Subcutaneous abdominal adipose tissue (tissue), 5 donors: ENCODE results near the gene CNTNAP5.

ENCODE experiments used
- H3K27ac ChIP-seq: one replicate; pipeline ENCODE4 v1.7.0; 2013; ENCODE audit warnings: low read depth, mild to moderate bottlenecking, inconsistent platforms, low read length, moderate library complexity
- H3K27me3 ChIP-seq, 5 donors: one replicate each; pipeline ENCODE4 v1.7.0; 2013; ENCODE audit warnings: low read length in 5 of 5, inconsistent platforms in 1 of 5; ENCODE audit not compliant: control insufficient read depth in 5 of 5, insufficient read depth in 4 of 5
- H3K36me3 ChIP-seq, 5 donors: one replicate each; pipeline ENCODE4 v1.7.0; 2013; ENCODE audit warnings: low read length in 5 of 5; ENCODE audit not compliant: control insufficient read depth in 5 of 5, insufficient read depth in 5 of 5
- H3K4me1 ChIP-seq, 5 donors: one replicate each; pipeline ENCODE4 v1.7.0; 2013; ENCODE audit warnings: low read length in 5 of 5, mild to moderate bottlenecking in 3 of 5, moderate library complexity in 1 of 5; ENCODE audit not compliant: control insufficient read depth in 5 of 5, insufficient read depth in 5 of 5
- H3K4me3 ChIP-seq, 5 donors: one replicate each; pipeline ENCODE4 v1.7.0; 2013; ENCODE audit warnings: low read length in 5 of 5, low read depth in 1 of 5
- H3K9ac ChIP-seq, 5 donors: one replicate each; pipeline ENCODE4 v1.7.0; 2013; ENCODE audit warnings: low read length in 5 of 5, mild to moderate bottlenecking in 4 of 5, moderate library complexity in 3 of 5
- H3K9me3 ChIP-seq, 5 donors: one replicate each; pipeline ENCODE4 v1.7.0; 2013; ENCODE audit warnings: low read length in 5 of 5; ENCODE audit not compliant: control insufficient read depth in 5 of 5
- donor health status: healthy.
- donor health status: healthy.
- donor health status: healthy.
- donor health status: healthy.
- donor health status: healthy.

Gene CNTNAP5

DNA sequence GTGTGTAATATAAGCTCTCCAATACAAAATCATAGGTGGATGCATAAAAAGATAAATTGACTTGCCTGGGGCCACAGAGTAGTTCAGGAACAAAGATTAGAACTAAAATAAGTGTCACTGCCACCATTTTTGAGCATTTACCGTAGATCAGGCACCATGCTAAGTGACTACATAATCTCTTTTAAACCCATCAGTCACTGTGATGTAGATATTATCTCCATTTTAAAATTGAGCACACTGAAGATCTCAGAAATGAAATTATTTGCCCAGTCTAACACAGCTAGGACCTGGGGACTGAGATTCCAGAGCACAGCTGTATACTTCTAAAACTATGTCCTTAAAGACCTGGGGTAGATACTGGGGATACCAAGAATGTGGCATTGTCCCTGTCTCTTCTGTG, 737.3 kb downstream of the CNTNAP5 start:
- no peaks in the 10 kb centered on the region for H3K4me1 ChIP-seq
- H3K9me3 ChIP-seq: no peaks in the 10 kb centered on the region
- no peaks in the 10 kb centered on the region for H3K36me3 ChIP-seq
- H3K4me3 ChIP-seq: no peak overlapping the region
- no peaks in the 10 kb centered on the region for H3K27me3 ChIP-seq
- H3K27ac ChIP-seq: no peak overlapping the region
- H3K9ac ChIP-seq: no peak overlapping the region

DNA sequence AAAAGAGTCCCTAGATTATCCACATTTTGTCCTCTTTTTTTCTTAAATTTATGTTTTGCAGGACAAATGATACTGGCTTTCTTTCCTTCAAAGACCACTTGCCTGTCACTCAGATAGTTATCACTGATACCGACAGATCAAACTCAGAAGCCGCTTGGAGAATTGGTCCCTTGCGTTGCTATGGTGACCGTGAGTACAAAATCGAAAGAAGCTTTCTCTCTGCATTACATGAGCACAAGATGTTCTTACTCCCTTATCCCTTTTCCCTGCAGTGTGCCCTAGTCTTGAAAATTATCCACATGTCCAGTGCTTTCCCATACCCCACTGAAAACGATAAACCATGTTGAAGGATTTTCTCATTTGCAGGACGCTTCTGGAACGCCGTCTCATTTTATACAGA, 738.5 kb downstream of the CNTNAP5 start:
- Histone ChIP-seq H3K4me3 (no peak overlapping the region), H3K9ac (no peak overlapping the region), H3K4me1 (no peaks in the 10 kb centered on the region), H3K9me3 (no peaks in the 10 kb centered on the region), H3K36me3 (no peaks in the 10 kb centered on the region), H3K27ac (no peak overlapping the region), H3K27me3 (no peaks in the 10 kb centered on the region)

DNA sequence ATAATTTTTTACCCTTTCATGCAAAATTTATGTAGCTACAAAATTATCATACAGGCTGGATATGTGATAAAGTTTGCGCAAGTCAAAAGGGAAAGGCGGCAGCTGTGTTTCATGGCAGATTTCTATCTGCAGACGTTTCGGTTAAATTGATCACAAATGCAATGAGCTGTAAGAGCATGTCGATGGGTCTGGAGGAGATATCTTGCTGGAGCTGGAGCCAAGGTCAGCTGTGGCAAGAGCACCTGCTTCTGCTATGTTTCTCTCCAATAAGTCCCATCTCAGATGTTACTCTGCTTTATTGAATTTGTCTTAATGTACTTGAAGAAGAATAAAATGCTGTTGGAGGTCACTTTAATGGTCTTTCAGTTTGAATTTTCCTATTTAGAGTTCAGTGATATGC, 749.7 kb downstream of the CNTNAP5 start:
- peaks cover 0 to 4% (median 0%) of the 10 kb centered on the region in 5 donors for H3K27me3 ChIP-seq
- no peak overlapping the region for H3K27ac ChIP-seq
- H3K9me3 ChIP-seq: peaks cover 0 to 8% (median 3%) of the 10 kb centered on the region in 5 donors
- H3K9ac ChIP-seq: no peak overlapping the region
- H3K4me1 ChIP-seq: peaks cover 0 to 4% (median 0%) of the 10 kb centered on the region in 5 donors
- no peak overlapping the region for H3K4me3 ChIP-seq
- H3K36me3 ChIP-seq: no peaks in the 10 kb centered on the region

GRCh38 chr2:124776332-124776731, 751.2 kb downstream of the CNTNAP5 start:
- Histone ChIP-seq H3K9ac (no peak overlapping the region), H3K4me1 (peaks cover 0 to 4% (median 0%) of the 10 kb centered on the region in 5 donors), H3K4me3 (no peak overlapping the region), H3K27me3 (peaks cover 0 to 4% (median 0%) of the 10 kb centered on the region in 5 donors), H3K36me3 (no peaks in the 10 kb centered on the region), H3K9me3 (peaks cover 0 to 8% (median 3%) of the 10 kb centered on the region in 5 donors), H3K27ac (no peak overlapping the region)

GRCh38 chr2:124778076-124778475, 753.0 kb downstream of the CNTNAP5 start:
- H3K4me3 ChIP-seq: no peak overlapping the region
- H3K27ac ChIP-seq: no peak overlapping the region
- H3K36me3 ChIP-seq: no peaks in the 10 kb centered on the region
- H3K9ac ChIP-seq: no peak overlapping the region
- no peaks in the 10 kb centered on the region for H3K9me3 ChIP-seq
- H3K27me3 ChIP-seq: peaks cover 0 to 3% (median 0%) of the 10 kb centered on the region in 5 donors
- peaks cover 0 to 4% (median 0%) of the 10 kb centered on the region in 5 donors for H3K4me1 ChIP-seq

DNA sequence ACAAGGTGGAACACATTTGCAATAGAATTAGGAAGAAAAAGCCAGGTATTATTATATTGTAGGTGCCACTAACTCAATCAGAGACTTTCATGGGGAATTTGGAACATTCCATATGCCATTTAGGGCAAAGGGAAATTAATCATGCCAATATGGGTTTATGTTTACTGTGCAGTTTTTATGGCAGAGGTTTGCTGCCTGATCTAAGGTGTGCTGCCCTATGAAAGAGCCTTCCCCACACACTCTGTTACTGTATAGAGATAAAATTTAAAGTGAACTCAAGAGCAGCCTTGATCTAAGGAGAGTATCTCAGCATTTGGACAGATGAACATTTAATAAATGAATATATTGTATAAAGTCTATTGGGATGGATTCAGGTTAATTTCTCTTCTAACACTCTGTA, 771.6 kb downstream of the CNTNAP5 start:
- H3K27ac ChIP-seq: no peak overlapping the region
- no peaks in the 10 kb centered on the region for H3K4me1 ChIP-seq
- H3K9ac ChIP-seq: no peak overlapping the region
- no peak overlapping the region for H3K4me3 ChIP-seq
- no peaks in the 10 kb centered on the region for H3K36me3 ChIP-seq
- no peaks in the 10 kb centered on the region for H3K27me3 ChIP-seq
- no peaks in the 10 kb centered on the region for H3K9me3 ChIP-seq

DNA sequence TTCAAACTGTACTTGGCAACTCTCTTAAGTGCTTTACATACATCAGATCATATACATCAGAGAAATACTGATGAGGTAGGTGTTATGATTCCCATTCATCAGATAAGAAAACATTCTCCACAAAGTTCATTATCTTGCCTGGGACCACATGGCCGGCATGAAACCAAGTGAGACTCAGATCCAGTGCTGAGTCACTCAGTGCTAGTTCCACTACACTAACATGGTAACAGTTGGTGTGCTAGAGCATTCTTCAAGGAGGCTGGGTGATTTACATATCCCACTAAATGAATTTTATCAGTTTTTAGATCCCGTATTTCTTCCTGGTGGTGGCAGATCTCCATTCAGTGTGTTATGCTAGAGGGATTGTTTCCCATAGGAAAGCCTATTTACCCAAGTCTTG, 772.0 kb downstream of the CNTNAP5 start:
- Histone ChIP-seq H3K36me3 (no peaks in the 10 kb centered on the region), H3K4me1 (no peaks in the 10 kb centered on the region), H3K27ac (no peak overlapping the region), H3K27me3 (no peaks in the 10 kb centered on the region), H3K9ac (no peak overlapping the region), H3K9me3 (no peaks in the 10 kb centered on the region), H3K4me3 (no peak overlapping the region)

DNA sequence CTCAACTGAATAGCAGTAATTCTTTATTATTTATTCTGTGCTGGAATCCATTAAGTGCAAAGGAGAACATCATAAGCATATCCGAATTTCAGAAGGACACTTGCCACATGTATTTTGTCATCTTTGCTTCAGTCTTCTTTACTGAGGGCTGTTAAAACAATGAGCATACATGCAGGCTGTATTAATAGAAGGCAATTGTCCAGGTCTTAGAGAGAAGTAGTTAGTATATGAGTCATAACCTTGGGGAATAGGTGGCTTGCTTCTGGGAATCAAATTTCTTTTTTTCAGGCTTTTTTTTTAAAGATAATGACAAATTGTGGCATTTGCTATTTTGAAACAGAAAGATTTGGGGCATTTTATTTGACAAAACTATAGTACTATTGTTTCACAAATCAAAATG, 773.5 kb downstream of the CNTNAP5 start:
- Histone ChIP-seq H3K9me3 (no peaks in the 10 kb centered on the region), H3K27ac (no peak overlapping the region), H3K4me3 (no peak overlapping the region), H3K9ac (no peak overlapping the region), H3K36me3 (no peaks in the 10 kb centered on the region), H3K27me3 (no peaks in the 10 kb centered on the region), H3K4me1 (no peaks in the 10 kb centered on the region)

DNA sequence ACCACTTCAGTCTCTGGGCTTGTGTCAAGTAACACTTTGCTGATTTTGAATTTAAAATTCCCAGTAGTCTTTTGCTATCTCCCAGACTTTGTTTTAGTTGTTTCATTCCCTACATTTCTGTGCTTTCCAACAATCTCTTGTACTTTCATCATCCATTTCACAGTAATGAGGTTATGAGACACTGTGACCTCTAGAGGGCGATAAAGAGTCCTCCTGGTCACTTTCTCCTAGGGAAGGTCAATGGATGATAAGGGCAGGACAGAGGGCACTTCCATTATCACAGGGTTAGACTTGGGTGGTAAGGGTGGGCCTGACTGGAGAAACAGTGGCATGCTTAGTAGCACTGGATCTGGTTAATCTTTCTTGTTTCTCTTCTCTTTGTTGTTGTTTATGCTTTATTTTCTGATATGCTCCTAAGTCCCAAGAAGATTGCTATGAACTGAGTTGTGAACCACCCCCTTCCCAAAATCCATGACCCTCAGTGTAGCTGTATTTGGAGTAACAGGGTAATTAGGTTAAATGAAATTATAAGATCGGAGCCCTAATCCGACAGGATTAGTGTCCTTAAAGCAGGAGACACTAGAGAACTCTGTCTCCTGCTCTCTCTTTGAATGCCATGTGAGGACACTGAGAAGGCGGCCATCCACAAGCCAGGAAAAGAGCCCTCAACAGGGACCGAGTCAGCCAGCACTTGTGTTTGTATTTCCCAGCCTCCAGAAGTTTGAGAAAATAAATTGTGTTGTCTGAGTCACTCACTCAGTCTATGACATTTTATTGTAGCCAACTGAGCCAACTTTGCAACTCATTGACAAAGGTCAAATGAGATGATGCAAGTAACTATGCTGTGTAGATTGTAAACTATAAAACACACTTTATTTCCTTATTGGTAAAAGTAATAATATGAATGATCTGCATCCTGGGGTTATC, 779.2 kb downstream of the CNTNAP5 start:
- no peaks in the 10 kb centered on the region for H3K36me3 ChIP-seq
- no peak overlapping the region for H3K27ac ChIP-seq
- H3K4me1 ChIP-seq: no peaks in the 10 kb centered on the region
- no peaks in the 10 kb centered on the region for H3K27me3 ChIP-seq
- no peak overlapping the region for H3K4me3 ChIP-seq
- H3K9me3 ChIP-seq: no peaks in the 10 kb centered on the region
- no peak overlapping the region for H3K9ac ChIP-seq

- H3K27ac ChIP-seq: no peak overlapping the region
- H3K9me3 ChIP-seq: no peaks in the 10 kb centered on the region
These were observed 780.0 kb downstream of the CNTNAP5 start for GRCh38 chr2:124805060-124805459.

More at GRCh38 chr2:124805060-124805459, 780.0 kb downstream of the CNTNAP5 start:
- Histone ChIP-seq H3K4me1 (no peaks in the 10 kb centered on the region), H3K4me3 (no peak overlapping the region), H3K36me3 (no peaks in the 10 kb centered on the region), H3K9ac (no peak overlapping the region), H3K27me3 (no peaks in the 10 kb centered on the region)
